Adipocyte (in vitro differentiated cells): ENCODE data around the gene HENMT1.
"Not testable (repeated sequence)": the region's sequence is repeated elsewhere in the genome, so short reads cannot be mapped to it uniquely, and the experiment has no call there.

Experiments used
- DNase-seq: peaks from one replicate; pipeline ENCODE4 v3.0.0-alpha.2; 2015; ENCODE audit warnings: low read depth
- H3K27me3 ChIP-seq: replicated peaks from 2 replicates; pipeline ENCODE4 v1.7.0; 2013; ENCODE audit warnings: mild to moderate bottlenecking, low read length, moderate library complexity; ENCODE audit not compliant: control insufficient read depth, insufficient read depth
- H3K36me3 ChIP-seq: 2 replicates; pipeline ENCODE4 v1.7.0; 2013; ENCODE audit warnings: low read length, mild to moderate bottlenecking, moderate library complexity; ENCODE audit not compliant: control insufficient read depth, insufficient read depth, severe bottlenecking
- H3K4me1 ChIP-seq: 2 replicates; pipeline ENCODE4 v1.7.0; 2013; ENCODE audit warnings: mild to moderate bottlenecking, low read length, moderate library complexity; ENCODE audit not compliant: control insufficient read depth, insufficient read depth
- H3K4me3 ChIP-seq: 2 replicates; pipeline ENCODE4 v1.7.0; 2013; ENCODE audit warnings: mild to moderate bottlenecking, low read length, moderate library complexity
- H3K9ac ChIP-seq: 2 replicates; pipeline ENCODE4 v1.7.0; 2013; ENCODE audit warnings: mild to moderate bottlenecking, low read length, moderate library complexity
- H3K9me3 ChIP-seq: 2 replicates; pipeline ENCODE4 v1.7.0; 2013; ENCODE audit warnings: mild to moderate bottlenecking, low read length, moderate library complexity; ENCODE audit not compliant: control insufficient read depth

Gene HENMT1

GRCh38 chr1:108661030-108661609 is at the start of gene HENMT1:
HENMT1 (minus strand) TSS chr1:108661093; CDS start chr1:108659884, 1,209 bp downstream.
- Histone ChIP-seq H3K9ac (peak within 1 kb of the TSS; percentile 84), H3K36me3 (no peaks in the 10 kb centered on the region), H3K4me1 (peaks cover 9% of the 10 kb centered on the region), H3K27me3 (no peaks in the 10 kb centered on the region), H3K9me3 (no peaks in the 10 kb centered on the region), H3K4me3 (peak within 1 kb of the TSS; percentile 82)
- peak; percentile 43 for DNase-seq

- H3K4me1 ChIP-seq = peaks cover 23% of the 10 kb centered on the region
These were observed 48.1 kb upstream of the HENMT1 start for GRCh38 chr1:108708691-108709660.

GRCh38 chr1:108706643-108707042 is 45.8 kb upstream of the HENMT1 start:
- Histone ChIP-seq H3K27me3 (no peaks in the 10 kb centered on the region), H3K9me3 (no peaks in the 10 kb centered on the region), H3K4me1 (peaks cover 25% of the 10 kb centered on the region), H3K36me3 (peaks cover 7% of the 10 kb centered on the region), H3K4me3 (no peak overlapping the region), H3K9ac (no peak overlapping the region)
- DNase-seq = no peak

More at GRCh38 chr1:108708691-108709660, 48.1 kb upstream of the HENMT1 start:
- H3K9ac ChIP-seq = no peak overlapping the region
- H3K27me3 ChIP-seq = no peaks in the 10 kb centered on the region
- no peaks in the 10 kb centered on the region for H3K36me3 ChIP-seq
- H3K9me3 ChIP-seq = no peaks in the 10 kb centered on the region
- no peak for DNase-seq
- no peak overlapping the region for H3K4me3 ChIP-seq

GRCh38 chr1:108704496-108704895 is 43.6 kb upstream of the HENMT1 start:
- no peaks in the 10 kb centered on the region for H3K27me3 ChIP-seq
- DNase-seq = peak; percentile 84
- no peaks in the 10 kb centered on the region for H3K9me3 ChIP-seq
- no peak overlapping the region for H3K9ac ChIP-seq
- H3K4me3 ChIP-seq = no peak overlapping the region
- peaks cover 29% of the 10 kb centered on the region for H3K36me3 ChIP-seq
- peaks cover 25% of the 10 kb centered on the region for H3K4me1 ChIP-seq

DNA sequence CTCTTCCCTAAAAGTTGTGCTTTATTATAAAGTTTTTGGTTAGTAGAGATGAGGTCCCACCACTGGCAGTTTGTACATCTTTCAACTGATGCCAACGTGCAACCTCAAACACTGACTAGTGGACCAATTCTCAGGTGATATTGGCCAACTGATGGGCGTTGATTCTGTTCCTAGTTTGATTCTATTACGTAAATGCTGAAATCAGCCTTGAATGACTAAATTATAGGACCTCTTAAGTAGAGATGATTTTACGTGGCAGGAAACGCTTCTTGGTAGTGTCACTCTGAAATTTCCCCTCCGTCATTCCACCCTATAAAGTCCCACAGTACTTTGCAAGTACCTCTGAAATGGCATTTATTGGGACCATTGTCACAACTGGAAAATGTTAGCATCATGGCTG is 43.0 kb upstream of the HENMT1 start:
- Histone ChIP-seq H3K4me3 (no peak overlapping the region), H3K36me3 (peaks cover 34% of the 10 kb centered on the region), H3K4me1 (peaks cover 22% of the 10 kb centered on the region), H3K27me3 (no peaks in the 10 kb centered on the region), H3K9me3 (no peaks in the 10 kb centered on the region), H3K9ac (no peak overlapping the region)
- DNase-seq = no peak

GRCh38 chr1:108702109-108702508 is 41.2 kb upstream of the HENMT1 start:
- peaks cover 52% of the 10 kb centered on the region for H3K36me3 ChIP-seq
- H3K9me3 ChIP-seq, H3K4me3 ChIP-seq, H3K27me3 ChIP-seq, H3K9ac ChIP-seq, DNase-seq: not testable (repeated sequence)
- H3K4me1 ChIP-seq = peaks cover 11% of the 10 kb centered on the region

GRCh38 chr1:108701176-108701849 is 40.4 kb upstream of the HENMT1 start:
- H3K36me3 ChIP-seq = peaks cover 60% of the 10 kb centered on the region
- DNase-seq = no peak
- H3K4me1 ChIP-seq = peaks cover 11% of the 10 kb centered on the region
- H3K27me3 ChIP-seq = no peaks in the 10 kb centered on the region
- H3K4me3 ChIP-seq = no peak overlapping the region
- no peaks in the 10 kb centered on the region for H3K9me3 ChIP-seq
- H3K9ac ChIP-seq = no peak overlapping the region

DNA sequence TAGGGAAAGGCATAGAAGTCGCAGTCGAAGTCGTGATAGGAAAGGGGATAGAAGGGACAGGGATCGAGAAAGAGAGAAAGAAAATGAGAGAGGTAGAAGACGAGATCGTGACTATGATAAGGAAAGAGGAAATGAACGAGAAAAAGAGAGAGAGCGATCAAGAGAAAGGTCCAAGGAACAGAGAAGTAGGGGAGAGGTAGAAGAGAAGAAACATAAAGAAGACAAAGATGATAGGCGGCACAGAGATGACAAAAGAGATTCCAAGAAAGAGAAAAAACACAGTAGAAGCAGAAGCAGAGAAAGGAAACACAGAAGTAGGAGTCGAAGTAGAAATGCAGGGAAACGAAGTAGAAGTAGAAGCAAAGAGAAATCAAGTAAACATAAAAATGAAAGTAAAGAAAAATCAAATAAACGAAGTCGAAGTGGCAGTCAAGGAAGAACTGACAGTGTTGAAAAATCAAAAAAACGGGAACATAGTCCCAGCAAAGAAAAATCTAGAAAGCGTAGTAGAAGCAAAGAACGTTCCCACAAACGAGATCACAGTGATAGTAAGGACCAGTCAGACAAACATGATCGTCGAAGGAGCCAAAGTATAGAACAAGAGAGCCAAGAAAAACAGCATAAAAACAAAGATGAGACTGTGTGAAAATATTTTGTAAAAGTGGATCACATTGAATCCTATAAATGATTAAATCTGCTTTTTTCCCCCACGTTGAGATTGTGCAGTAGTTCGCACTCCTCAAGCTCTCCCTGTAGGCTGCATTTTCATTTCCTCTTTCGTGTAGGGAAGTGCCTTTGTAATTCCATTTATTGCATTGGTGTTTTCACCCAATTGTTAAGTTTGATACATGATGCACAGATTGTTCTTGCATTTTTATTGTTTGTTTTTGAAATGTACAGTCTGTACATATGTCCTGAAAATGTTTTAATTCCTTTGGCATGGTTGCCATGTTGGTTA is 38.8 kb upstream of the HENMT1 start:
- Histone ChIP-seq H3K9ac (no peak overlapping the region), H3K4me3 (no peak overlapping the region), H3K27me3 (no peaks in the 10 kb centered on the region), H3K36me3 (peaks cover 69% of the 10 kb centered on the region), H3K9me3 (no peaks in the 10 kb centered on the region), H3K4me1 (peaks cover 17% of the 10 kb centered on the region)
- no peak for DNase-seq

DNA sequence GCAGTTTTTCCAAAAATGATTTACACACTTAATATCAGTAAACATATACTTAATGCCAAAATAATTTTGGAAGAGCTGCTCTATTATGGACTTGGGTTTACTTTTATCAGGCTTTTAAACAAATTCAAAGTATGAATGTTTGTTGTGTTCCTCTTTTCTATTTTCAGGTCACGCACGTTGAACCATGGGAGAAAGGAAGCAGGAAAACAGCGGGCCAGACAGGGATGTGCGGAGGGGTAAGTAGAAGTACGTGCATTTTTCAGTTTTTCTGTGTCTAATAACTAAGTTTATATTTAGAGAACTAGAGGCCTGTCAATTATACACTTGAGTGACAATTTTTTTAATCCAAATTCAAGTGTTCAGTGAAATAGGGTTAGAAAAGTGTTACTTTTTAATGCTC is 34.6 kb upstream of the HENMT1 start:
- DNase-seq = no peak
- Histone ChIP-seq H3K4me1 (peaks cover 17% of the 10 kb centered on the region), H3K9ac (peak overlapping the region; percentile 97), H3K27me3 (no peaks in the 10 kb centered on the region), H3K9me3 (no peaks in the 10 kb centered on the region), H3K4me3 (peak overlapping the region; percentile 98), H3K36me3 (peaks cover 51% of the 10 kb centered on the region)

DNA sequence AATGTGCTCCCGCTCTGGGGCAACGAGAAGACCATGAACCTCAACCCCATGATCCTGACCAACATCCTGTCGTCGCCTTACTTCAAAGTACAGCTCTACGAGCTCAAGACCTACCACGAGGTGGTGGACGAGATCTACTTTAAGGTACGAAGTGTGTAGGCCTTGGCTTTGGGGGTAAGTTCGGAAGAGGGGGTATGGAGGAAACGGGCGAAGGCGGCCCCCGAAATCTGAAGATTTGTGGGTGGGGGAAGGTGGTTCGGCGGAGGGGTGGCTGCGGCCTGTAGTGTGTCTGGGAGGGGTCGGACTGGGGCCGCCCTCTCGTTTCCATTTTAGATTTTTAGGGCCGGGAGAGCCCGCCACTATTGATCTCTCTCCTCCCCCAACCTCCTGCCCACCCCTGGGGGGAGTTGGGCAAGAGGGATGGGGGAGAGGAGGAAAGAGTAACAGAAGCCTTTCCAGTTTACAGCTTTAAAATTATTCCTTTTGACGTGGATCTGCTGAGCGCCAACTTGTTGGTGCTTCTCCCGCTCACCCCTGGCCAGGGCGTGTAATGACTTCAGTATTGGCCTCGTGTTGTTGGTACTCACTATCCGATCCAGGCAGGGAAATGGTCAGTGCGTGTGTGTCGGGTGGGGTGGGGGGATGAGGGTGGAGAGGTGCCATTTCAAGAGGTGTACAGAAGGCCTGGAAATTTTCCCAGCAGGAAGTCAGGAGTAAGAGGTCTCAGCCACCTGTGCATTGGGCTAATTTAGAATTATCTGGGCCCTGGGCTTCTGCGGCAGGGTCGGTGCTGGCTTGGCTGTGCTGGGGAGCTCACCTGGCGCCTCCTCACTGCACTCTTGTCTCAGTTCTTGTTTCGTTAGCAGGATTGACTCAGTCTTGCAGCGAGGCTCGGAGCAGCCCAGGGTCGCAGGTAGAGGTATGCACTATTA is 32.1 kb upstream of the HENMT1 start:
- H3K9me3 ChIP-seq = no peaks in the 10 kb centered on the region
- peak; percentile 55 for DNase-seq
- H3K36me3 ChIP-seq = peaks cover 26% of the 10 kb centered on the region
- peak overlapping the region; percentile 98 for H3K4me3 ChIP-seq
- H3K9ac ChIP-seq = peak overlapping the region; percentile 97
- no peaks in the 10 kb centered on the region for H3K27me3 ChIP-seq
- H3K4me1 ChIP-seq = peaks cover 17% of the 10 kb centered on the region
